Pulmonary artery endothelial cell (primary cell): Measurements from ENCODE around the gene ADM5. TPM values are rescaled to one million over a fixed set of nuclear protein-coding genes. Genes with fewer than 3 reads are reported as not detected.
A peak's percentile ranks its signal among the peaks of the same experiment; 100 is the strongest.

Experiments
- DNase-seq: peaks from one replicate; pipeline ENCODE4 v3.0.0-alpha.2; 2011; ENCODE audit warnings: low read depth, low spot score
- total RNA-seq: library from RNA; depleted of rRNA; stranded (reverse); fragments of >200 nt; gene quantifications from 2 replicates; pipeline ENCODE4 v1.2.3, GENCODE V29; 2014

ADM5 gene, protein sequence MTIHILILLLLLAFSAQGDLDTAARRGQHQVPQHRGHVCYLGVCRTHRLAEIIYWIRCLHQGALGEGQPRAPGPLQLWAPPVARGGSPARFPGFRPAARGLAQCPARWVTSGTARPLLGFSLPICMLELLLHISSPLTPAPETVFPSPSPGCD
- total RNA-seq = 0.40 and 0.74 TPM in 2 replicates

DNA sequence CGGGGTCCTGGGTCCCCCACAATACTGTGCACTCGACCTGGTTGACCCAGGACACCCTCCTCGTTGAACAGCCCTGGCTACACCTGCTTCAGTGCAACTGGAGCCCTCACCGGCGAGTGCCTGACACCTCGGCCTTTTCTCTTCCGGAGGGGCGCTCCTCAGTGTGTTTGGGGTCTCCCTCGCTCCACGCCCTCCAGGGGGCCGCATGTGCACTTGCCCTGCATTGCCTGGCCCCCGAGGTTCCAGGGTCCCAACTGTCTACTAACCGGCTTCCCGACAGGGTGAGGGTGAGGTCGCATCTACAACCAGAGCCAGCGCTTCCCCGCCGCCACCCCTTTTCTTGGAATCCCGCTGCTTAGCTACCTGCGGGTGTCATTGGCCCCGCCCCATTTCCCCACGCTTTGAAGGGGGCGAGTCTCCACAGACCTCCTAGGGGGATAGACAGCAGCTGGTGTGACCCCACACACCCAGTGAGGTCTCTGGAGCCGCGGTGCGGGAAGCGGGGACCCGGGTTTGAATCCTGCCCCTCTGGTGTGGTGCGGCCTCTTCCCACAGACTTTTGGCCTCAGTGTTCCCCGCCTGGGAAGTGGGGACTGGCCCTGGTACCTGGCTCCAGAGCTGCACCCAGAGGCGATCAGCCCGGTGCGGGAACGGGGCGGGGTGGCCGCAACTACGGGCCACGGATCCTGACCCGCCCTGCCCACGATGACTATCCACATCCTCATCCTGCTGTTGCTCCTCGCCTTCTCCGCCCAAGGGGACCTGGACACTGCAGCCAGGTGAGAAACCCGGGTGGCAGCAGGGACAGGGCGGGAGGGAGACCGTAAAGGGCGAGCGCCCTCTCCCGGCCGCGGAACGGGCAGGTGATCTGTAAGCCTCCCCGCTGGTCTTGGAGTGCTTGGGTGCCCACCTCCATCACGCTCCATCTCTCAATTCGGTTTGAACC, at the start of gene ADM5:
Gene ADM5, plus strand, starts transcription at position 462 of the 946 bp plus-strand sequence. Its CDS starts 244 bp downstream, at position 706.
- DNase-seq = no peak

DNA sequence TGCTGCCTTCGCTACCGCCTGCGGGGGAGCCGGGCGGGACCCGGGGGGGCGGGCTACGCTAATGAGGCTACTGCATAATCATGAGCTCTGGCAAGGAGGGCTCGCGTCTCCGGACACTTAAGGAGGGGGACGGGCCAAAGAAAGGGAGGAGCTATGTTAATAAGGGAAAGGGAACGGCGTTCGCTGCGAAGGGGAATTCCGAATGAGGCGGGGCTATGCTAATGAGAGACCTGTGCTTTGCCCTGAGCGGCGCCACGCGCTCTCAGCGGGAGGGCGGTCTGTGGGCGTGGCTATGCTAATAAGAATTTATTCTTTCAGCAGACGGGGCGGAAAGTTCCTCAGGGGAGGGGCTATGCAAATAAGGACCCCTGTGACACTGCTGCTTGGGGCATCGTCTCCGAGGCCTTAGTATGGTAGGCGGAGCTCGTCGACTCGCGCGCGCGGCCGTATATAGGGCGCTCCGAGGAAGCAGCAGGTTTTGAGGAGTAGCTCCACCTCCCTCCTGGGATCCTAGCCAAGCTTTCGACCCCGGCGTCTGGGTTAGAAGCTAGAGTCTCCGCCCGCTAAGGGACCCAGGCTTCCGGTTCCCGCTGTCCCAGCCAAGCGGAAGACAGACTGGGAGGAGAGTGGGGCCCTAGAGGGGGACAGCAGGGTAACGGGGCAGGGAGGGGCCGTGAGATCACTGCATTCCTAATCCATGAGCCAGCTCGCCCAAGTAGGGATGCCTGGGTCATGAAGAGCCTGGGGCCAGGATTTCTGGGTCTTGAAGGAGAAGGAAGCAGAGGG, 49.1 kb upstream of the ADM5 start, which contains the start of gene RRAS:
Gene RRAS, minus strand, starts transcription at position 31 of the 786 bp plus-strand sequence. CDS start 45 bp downstream, outside the sequence.
- DNase-seq = peak; percentile 99

DNA sequence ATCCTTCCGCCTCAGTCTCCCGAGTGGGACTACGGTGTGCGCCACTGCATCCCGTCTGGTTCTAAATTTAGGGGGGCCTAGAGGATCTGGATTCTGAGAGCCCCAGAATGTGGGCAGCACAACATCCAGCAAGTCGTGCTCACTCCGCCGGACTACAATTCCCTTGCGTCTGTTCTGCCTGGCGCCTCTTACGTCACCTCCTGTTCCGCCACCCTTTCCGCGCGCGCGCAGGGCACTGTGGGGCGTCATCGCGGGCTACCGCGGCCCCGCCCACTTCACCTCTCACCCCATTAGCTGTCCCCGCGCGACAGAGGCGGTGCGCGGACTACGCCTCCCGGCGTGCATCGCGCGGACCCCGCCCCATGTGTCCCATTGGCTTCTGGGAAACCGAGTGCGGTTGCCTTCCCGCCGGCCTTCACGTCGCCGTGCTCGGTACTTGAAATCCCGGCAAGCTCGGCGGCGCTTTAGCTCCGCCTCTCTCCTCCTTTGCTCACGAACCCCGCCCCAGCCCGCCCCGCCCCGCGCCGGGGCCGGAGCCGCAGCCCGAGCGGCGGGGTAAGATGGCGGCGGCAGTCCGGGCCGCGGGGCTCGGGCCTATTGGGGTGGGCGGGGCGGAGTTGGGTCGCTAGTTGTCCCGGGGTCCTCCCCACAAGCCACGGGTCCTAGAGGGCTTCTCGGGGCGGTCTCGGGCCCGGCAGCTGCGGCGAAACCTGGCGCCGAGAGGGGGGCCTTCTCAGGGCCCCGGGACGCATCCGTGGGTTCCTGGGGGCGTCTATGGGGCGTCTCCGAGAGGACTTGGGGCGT, 47.5 kb upstream of the ADM5 start, which contains the start of gene SCAF1:
Gene SCAF1, plus strand, starts transcription at position 522 of the 804 bp plus-strand sequence. CDS start 2,818 bp downstream, outside the sequence.
- peak; percentile 97 for DNase-seq

DNA sequence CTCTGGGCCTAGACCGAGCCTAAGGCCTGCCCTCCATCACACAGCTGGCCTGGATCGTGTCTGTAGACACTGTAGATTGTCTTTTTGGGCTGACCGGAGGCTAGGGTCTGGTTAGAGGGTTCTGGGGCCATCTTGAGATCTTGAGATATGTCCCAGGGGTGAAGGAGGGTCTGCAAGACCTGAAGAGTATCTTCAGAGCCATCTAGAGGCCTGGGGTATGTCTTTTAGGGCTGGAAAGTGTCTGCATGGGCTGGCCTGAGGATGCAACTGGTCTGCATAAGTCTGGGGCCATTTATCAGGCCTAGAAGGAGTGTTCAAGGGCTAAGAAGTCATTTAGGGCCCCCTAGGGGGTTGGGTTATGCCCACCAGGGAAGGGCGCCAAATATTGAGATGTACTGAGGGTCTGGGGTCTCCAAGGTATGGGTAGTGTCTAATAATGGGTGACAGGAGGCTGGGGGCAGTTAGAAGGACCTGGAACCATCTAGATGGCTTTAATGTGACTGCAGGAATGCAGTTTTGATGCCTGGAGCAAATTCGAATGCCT, 46.8 kb upstream of the ADM5 start:
- no peak for DNase-seq

DNA sequence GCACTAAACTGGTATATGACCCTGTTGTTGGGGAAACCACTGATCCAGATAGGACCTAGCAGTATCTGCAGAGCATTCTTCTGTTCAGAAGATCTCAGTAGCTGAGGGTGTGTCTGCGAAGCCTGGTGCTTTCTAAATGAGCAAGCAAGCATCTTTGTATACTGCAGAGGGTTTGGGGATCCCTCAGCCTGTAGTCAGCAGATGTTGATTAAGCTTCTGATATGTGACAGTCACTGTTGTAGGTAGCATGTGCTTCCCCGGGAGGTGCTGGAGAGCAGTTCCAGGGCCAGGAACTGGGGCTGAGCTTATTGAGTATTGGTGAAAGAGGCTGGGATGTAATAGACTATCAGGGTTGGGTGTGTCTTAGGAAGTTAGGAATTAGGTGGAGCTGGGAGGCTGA, 45.9 kb upstream of the ADM5 start:
- DNase-seq = no peak

DNA sequence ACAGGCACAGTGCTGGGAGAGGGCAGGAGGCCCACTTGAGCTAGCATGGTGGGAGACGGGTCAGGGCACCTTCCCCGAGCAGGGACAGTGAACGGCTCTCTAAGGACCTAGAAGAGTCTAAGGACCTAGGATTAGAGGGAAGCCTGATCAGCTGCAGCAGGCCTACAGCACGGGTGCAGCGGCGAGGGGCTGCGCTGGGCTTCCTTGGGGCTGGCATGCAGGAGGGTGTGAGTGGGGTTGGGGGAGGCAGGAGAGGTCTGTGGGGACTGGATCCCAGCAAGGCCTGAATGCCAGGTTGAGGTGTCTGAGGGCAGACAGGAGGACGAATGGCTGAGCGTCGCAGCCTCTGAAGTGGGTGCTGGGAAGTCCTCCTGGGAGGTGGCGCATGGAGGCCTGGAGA, 43.8 kb upstream of the ADM5 start:
- no peak for DNase-seq

DNA sequence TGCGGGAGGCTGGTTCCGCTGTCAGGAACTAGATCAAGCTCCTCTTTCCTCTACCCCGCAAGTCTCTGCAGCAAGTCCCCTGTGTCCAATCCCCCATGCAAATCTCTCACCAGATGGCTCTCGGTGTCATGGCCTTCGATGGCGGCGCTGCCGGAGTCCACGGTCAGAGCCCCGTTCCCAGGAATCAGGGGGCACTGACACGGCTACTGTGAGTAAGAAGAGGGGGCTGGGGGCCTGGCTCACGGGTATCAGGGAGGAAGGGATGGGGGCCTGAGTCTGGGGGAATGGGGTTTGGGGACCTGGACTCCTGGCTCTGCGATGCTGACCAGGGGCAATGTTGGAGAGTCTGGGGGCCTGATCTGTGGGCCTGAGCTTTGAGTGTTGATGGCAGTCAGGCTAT, 43.4 kb upstream of the ADM5 start:
- DNase-seq = no peak

DNA sequence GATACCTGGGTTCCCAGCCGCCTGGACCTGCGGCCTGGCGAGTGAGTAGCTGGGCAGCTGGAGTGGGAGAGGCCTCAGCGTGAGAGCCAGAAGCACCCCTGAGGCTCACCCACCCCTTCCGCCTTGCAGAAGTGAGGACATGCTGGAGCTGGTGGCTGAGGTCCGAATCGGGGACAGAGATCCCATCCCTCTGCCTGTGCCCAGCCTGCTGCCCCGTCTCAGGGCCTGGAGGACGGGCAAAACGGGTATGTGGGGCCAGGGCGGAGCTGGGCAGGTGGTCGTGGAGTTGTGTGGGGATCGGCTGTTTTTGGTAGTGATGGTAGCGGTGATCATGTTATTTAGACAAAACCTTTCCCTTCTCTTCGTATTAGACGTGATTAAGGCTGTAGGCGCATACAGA, 42.8 kb upstream of the ADM5 start:
- no peak for DNase-seq

DNA sequence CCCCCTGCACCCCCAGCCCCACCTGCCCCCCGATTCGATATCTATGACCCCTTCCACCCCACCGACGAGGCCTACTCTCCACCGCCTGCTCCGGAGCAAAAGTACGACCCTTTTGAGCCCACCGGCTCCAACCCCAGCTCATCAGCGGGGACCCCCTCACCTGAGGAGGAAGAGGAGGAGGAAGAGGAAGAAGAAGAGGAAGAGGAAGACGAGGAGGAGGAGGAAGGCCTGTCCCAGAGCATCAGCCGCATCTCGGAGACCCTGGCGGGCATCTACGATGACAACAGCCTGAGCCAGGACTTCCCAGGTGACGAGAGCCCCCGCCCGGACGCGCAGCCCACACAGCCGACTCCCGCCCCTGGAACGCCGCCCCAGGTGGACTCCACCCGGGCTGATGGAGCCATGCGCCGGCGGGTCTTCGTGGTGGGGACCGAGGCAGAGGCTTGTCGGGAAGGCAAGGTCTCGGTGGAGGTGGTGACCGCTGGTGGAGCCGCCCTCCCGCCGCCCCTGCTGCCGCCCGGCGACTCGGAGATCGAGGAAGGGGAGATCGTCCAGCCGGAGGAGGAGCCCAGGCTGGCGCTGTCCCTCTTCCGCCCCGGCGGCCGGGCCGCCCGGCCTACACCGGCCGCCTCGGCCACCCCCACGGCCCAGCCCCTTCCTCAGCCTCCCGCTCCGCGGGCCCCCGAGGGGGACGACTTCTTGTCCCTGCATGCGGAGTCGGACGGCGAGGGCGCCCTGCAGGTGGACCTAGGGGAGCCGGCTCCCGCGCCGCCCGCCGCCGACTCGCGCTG, 38.2 kb upstream of the ADM5 start:
- DNase-seq = no peak

DNA sequence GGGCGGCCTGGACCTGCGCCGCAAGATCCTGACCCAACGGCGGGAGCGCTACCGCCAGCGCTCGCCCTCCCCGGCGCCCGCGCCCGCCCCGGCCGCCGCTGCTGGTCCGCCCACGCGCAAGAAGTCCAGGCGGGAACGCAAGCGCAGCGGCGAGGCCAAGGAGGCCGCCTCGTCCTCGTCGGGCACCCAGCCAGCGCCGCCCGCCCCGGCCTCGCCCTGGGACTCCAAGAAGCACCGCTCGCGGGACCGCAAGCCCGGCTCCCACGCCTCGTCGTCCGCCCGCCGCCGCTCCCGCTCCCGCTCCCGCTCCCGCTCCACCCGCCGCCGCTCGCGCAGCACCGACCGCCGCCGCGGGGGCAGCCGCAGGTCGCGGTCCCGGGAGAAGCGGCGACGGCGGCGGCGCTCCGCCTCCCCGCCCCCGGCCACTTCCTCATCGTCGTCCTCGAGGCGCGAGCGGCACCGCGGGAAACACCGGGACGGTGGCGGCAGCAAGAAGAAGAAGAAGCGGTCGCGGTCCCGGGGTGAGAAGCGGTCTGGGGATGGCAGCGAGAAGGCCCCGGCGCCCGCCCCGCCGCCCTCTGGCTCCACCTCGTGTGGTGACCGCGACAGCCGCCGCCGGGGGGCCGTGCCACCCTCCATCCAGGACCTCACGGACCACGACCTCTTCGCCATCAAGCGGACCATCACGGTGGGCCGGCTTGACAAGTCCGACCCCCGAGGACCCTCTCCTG, 37.4 kb upstream of the ADM5 start:
- DNase-seq = no peak

DNA sequence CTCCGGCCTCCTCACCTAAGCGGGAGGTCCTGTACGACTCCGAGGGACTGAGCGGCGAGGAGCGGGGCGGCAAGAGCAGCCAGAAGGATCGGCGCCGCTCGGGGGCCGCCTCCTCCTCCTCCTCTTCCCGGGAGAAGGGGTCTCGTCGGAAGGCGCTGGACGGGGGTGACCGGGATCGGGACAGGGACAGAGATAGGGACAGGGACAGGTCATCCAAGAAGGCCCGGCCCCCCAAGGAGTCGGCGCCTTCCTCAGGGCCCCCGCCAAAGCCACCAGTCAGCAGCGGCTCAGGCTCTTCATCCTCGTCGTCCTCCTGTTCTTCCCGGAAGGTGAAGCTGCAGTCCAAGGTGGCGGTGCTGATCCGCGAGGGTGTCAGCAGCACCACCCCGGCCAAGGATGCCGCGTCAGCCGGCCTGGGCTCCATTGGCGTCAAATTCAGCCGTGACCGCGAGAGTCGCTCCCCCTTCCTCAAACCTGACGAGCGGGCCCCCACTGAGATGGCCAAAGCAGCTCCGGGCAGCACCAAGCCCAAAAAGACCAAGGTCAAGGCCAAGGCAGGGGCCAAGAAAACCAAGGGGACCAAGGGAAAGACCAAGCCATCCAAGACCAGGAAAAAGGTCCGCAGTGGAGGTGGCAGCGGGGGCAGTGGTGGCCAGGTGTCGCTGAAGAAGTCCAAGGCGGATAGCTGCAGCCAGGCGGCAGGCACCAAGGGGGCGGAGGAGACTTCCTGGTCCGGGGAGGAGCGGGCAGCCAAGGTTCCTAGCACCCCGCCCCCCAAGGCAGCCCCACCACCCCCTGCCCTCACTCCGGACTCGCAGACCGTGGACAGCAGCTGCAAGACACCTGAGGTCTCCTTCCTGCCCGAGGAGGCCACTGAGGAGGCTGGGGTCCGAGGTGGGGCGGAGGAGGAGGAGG, 36.6 kb upstream of the ADM5 start:
- DNase-seq = no peak

DNA sequence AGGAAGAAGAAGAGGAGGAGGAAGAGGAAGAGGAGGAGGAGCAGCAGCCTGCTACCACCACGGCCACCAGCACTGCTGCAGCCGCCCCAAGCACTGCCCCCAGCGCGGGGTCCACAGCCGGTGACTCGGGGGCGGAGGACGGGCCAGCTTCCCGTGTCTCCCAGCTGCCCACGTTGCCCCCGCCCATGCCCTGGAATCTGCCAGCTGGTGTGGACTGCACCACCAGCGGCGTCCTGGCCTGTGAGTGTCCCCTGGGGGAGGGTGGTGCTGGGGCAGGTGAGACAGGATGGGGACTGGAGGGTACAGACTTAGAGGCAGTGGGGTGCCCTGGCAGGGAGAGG, 36.0 kb upstream of the ADM5 start:
- DNase-seq = no peak

DNA sequence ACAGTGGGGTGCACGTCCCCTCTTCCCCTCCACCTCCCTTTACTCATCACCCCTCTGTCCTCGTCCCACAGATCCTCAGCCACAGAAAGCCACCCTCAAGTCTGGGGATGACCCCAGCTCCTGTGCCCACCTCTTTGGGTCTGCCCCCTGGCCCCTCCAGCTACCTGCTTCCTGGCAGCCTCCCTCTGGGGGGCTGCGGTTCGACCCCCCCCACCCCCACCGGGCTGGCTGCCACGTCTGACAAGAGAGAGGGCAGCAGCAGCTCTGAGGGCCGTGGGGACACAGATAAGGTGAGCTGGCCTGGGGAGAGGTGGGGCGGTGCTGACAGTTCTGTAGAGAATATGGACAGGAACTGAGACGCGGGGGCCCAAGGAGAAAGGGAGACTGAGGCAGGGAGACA, 34.8 kb upstream of the ADM5 start:
- DNase-seq = no peak

DNA sequence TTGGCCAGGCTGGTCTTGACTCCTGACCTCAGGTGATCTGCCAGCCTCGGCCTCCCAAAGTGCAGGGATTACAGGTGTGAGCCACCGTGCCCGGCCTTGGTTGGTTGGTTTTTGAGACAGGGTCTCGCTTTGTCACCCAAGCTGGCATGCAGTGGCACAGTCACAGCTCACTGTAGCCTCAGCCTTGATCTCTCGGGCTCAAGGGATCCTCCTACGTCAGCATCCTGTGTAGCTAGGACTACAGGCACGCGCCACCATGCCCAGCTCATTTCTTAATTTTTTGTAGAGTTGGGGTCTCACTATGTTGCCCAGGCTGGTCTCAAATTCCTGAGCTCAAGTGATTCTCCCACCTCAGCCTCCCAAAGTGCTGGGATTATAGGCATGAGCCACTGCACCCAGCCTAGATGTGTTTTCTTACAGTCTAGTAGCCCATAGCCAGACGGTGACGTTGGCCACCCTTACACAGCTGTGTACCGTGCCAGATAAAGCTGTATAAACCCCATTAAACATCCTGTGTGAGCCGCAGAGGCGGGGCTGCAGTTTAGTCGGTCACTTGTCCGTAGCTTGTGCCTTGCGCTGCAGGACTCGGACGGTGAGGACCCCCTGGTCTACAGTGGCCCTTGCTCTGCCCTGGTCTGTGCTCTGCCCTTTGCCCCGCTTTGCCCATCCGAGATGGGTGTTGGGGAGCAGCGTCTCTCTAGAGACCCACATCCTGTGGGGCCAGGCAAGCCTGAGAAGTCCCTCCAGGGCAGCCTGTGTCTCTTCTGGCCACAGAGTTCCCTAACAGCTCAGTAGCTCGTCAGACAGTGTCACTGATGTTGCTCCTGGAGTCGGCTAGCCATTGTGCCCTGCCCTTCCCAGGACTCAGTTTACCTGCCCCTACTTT, 33.6 kb upstream of the ADM5 start:
- DNase-seq = no peak

DNA sequence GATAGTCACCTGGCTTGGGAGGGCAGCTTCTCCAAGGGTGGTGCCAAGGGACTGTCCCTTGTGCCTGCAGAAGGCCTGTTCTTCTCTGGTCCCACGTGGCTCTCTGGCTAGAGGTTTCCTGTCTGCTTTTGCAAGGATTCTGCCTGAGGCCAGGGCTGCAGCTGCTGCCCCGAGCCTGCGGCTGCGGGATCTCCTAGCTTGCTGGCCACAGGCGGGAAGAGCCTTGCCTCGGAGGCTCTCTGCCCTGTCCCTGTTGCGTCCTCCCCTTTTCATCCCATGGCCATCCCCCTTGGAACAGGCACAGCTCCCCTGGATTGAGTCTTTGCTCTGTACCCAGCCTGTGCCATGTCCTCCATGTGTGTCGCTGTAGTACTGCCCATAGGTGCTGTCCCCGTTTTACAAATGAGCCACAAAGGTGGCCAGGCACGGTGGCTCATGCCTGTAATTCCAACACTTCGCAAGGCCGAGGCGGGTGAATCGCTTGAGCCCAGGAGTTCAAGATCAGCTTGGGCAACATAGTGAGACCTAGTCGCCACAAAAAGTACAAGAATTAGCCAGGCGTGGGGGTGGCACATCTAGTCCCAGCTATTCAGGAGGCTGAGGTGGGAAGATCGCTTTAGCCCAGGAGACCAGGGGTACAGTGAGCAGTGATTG, 32.8 kb upstream of the ADM5 start:
- no peak for DNase-seq

DNA sequence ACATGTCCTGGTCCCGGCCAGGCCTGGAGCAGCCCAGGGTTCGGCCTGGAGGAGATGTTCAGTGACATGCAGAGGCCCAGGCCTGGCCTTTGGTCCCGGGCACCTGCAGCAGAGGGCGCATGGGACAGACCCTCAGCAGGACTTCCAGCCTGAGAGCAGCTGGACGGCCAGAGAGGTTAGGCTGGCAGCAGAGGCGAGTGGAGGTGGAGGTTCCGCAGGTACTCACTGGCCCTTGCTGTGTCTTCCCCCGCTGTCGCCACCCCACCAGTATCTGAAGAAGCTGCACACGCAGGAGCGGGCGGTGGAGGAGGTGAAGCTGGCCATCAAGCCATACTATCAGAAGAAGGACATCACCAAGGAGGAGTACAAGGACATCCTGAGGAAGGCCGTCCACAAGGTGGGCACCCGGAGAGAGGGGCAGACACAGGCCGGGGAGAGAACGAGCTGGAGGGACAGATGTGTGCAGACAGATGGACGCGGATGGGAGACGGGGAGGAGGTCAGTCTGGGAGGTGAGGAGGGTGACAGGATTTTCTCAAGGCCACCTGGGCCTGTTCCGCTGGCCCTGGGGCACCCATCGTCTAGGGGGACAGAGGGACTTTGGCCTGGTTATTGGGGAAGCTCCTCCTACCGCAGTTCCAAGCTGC, 31.8 kb upstream of the ADM5 start:
- no peak for DNase-seq
